ENCODE results near the gene OR8B2.
"Not testable (repeated sequence)": the region's sequence is repeated elsewhere in the genome, so short reads cannot be mapped to it uniquely, and the experiment has no call there.

Gene OR8B2, protein sequence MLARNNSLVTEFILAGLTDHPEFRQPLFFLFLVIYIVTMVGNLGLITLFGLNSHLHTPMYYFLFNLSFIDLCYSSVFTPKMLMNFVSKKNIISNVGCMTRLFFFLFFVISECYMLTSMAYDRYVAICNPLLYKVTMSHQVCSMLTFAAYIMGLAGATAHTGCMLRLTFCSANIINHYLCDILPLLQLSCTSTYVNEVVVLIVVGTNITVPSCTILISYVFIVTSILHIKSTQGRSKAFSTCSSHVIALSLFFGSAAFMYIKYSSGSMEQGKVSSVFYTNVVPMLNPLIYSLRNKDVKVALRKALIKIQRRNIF

GRCh38 chr11:124384399-124384798, at the start of gene OR8B2:
TSS of gene OR8B2 (minus strand) at chr11:124384499. CDS start at chr11:124383343, 1,156 bp downstream.
- no peak for DNase-seq (ENCODE audit: low read depth)

- DNase-seq (ENCODE audit: low read depth), result no peak
These were observed 45.3 kb upstream of the OR8B2 start for GRCh38 chr11:124429599-124429998.

GRCh38 chr11:124424384-124424921, 40.2 kb upstream of the OR8B2 start, which contains the start of gene OR8B4:
TSS of gene OR8B4 (minus strand) at chr11:124424871. CDS start at chr11:124424871, 0 bp downstream.
- no peak for DNase-seq (ENCODE audit: low read depth)

GRCh38 chr11:124421043-124421442, 36.7 kb upstream of the OR8B2 start:
- DNase-seq (ENCODE audit: low read depth), result no peak

DNA sequence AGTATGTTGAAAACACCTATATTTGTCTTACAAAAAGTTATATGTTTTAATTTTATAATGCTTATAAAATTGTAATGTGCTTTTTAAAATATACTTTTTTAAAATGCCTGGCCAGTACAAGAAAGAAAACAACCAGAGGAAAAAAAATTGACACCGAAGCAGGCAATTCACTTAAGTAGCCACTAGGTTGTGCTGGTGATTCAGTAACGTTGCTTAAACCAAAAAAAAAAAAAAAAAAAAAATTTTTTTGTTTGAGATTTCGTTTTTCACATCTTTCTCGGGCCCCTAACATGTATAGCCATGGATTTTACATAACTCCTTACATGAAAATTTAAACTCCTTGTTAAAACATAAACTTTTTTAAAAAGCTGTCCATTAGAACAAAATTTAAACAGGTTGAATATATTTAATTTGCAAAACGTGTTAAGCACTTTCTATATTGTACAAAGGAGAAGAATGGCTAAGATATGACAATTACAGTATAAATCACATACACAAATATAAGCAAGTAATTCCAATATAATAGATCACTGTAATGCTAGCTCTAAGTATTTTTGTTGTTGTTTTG, 31.1 kb upstream of the OR8B2 start:
- DNase-seq (ENCODE audit: low read depth), result no peak

DNA sequence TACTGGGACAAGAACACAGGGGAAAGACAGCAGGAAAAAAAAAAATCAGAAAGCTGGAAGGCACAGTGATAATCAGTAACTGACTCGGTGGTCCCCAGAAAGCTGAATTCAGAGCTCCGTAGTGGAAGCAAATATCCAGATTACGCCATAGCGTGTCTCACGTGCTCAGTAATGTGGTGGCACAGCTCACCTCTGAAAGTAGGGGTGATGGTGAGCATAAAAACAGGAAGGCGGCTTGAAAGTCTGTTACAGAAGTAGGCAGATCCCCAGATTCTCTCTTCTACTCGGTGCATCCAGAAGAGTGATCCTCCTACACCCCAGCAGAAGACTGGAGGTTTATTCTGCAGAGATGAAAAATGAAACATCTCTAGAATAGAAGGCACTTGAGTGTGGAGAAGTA, 25.6 kb upstream of the OR8B2 start:
- no peak for DNase-seq (ENCODE audit: low read depth)

DNA sequence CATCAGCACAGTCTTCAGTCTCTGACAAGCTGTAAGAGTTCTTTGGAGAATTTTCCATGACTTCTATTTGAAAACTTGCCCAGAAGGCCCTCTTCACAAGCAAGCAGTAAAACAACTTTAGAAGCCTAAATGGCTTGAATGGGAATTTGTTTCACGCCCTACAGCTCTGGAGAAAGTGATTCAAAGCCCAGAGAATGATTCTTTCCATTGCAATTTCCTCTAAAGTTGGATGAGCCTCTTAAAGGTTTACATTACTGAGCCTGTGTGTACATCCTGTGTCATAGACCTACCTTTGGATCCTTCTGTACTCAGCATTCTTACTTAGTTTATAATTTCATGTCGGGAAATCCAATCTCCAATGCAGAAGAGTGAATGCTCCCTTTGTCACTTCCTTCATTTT, 21.3 kb upstream of the OR8B2 start:
- DNase-seq (ENCODE audit: low read depth), result no peak

DNA sequence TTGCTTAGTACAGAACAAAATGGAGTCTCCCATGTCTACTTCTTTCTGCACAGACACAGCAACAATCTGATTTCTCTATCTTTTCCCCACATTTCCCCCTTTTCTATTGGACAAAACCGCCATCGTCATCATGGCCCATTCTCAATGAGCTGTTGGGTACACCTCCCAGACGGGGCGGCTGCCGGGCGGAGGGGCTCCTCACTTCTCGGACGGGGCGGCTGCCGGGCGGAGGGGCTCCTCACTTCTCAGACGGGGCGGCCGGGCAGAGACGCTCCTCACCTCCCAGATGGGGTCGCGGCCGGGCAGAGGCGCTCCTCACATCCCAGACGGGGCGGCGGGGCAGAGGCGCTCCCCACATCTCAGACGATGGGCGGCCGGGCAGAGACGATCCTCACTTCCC, 18.9 kb upstream of the OR8B2 start:
- DNase-seq (ENCODE audit: low read depth), result not testable (repeated sequence)

DNA sequence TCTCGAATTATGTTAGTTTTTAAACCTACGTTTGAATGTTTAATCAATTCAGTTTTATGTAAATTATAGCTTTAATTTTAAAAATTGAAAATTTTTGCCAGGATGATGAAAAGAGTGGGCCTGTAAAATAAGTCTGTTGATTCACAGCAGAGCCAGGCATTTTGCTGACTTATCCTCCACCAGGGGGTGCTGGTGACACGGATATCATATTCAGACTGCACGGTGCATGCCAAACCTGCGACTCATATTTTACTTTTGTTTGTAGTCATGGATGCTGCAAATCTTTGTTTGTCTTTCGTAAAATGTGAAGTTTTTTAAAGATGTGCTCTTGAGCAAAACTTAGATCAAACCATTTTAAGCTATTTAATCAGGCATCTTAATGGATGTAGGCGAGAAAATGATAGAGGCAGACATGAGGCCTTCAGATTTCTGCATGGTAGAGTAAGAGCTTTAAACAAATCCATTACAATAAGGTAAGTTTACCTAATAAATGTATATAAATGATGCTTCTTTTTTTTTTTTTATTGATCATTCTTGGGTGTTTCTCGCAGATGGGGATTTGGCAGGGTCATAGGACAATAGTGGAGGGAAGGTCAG, 18.1 kb upstream of the OR8B2 start:
- DNase-seq (ENCODE audit: low read depth), result peak; percentile 20

DNA sequence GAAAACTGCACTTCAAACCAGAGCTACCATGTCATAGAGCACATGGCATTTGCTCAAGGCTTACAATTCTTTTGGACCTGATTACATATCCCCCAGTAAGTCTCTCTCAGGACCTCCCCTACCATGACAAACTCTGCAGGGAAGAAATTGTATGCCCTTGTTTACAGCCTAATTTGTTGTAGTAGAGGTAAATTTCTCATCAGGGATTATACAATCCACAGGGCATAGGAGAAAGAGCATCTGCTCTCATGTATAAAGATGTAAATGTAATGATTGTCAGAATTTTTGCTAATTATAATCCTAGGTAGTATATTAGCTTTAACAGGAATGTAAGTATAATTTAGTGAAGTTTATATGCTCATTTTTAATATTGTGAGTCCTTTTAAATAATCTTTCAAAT, 14.6 kb upstream of the OR8B2 start, which contains the start of gene OR8B3:
OR8B3 (minus strand) TSS at position 101 of the 400 bp plus-strand sequence. CDS start 1,673 bp downstream, outside the sequence.
- DNase-seq (ENCODE audit: low read depth), result no peak

DNA sequence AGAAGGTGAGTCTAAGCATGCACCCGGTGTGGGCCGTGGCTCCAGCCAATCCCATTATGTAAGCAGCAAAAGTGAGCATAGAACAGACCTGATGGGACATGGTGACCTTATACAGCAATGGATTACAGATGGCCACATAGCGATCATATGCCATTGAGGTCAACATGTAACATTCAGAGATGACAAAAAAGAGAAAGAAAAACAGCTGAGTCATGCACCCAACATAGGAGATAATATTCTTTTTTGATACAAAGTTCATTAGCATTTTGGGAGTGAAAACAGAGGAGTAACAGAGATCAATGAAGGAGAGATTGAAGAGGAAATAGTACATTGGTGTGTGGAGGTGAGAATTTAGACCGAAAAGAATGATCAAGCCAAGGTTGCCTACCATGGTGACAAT, 12.5 kb upstream of the OR8B2 start:
- not testable (repeated sequence) for DNase-seq (ENCODE audit: low read depth)

DNA sequence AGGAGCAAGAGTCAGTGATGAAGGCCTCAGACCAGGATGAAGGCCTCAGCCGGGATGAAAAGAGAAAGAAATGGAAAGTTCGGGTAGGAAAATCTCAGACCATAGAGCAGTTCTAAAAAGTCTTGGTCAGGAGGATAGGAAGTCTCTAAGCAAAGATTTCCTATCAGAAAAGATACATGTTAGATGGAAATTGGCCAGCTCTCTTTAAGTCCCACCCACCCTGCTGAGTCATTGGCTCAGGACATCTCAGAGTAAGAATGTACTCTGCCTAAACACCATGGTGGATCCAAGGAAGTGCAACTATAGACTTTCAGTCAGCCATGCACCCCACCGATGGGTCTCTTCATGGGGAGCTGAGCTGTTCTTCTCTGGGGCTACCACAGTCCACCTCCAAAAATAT, 10.1 kb upstream of the OR8B2 start:
- no peak for DNase-seq (ENCODE audit: low read depth)

DNA sequence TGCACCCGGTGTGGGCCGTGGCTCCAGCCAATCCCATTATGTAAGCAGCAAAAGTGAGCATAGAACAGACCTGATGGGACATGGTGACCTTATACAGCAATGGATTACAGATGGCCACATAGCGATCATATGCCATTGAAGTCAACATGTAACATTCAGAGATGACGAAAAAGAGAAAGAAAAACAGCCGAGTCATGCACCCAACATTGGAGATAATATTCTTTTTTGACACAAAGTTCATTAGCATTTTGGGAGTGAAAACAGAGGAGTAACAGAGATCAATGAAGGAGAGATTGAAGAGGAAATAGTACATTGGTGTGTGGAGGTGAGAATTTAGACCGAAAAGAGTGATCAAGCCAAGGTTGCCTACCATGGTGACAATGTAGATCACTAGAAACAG, 1.4 kb downstream of the OR8B2 start:
- DNase-seq (ENCODE audit: low read depth), result not testable (repeated sequence)

- DNase-seq (ENCODE audit: low read depth), result no peak
These were observed 3.7 kb downstream of the OR8B2 start for GRCh38 chr11:124380585-124380984.

DNA sequence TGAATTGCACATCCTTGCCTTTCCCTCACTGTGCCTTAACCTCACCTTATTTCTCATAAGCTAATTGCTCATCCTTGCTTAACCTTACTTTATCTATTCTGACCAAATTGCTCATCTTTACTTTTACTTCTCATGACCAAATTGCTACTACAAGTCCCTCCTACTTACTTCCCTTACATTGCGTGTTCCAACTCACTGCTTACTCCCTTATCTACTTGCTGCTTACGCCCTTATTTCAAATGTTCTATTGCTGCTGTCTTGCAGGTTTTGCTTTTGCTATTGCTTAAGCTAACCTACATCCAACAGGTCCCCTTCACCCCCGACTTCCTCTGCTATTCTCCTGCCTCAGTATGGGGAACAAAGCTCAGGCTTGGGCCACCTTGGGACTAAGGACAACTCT, 8.0 kb downstream of the OR8B2 start:
- no peak for DNase-seq (ENCODE audit: low read depth)

DNA sequence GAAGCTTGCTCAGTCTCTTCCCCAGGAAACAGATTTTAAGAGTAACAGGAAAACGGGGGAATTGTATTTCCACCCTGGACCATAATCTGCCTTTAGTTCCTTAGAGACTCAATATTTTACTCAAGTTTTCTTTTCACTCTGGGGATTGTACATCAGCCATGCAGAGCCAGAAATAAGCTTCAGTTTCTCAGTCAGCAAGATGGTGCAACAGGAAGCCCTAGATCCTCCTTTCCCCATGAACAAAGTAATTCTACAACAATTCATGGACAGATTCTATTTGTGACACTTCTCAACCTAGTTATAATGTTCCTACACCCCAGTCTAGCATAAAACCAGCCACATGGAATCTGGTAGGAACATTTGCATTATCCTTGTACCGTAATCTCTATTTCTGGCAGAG, 24.7 kb downstream of the OR8B2 start:
- DNase-seq (ENCODE audit: low read depth), result no peak

- DNase-seq (ENCODE audit: low read depth), result no peak
These were observed 37.9 kb downstream of the OR8B2 start for GRCh38 chr11:124346311-124346955.

DNA sequence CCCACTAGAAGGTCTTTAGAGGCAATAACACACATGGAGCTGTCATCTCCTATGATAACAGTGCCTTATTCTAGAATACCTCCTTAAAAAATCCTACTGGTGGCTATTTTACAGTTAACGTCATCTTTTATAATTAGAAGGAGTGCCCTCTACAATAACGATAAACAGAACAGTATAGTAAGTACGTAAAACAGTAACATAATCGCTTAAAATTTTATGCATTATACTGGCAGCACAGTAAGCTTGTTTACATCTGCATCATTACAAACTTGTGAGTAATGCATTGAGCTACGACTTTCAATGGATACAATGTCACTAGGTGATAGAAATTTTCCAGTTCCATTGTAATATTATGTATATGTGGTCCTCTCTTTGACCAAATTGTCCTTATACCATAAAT, 40.0 kb downstream of the OR8B2 start:
- no peak for DNase-seq (ENCODE audit: low read depth)

- no peak for DNase-seq (ENCODE audit: low read depth)
These were observed 44.2 kb downstream of the OR8B2 start for GRCh38 chr11:124340142-124340447.

- DNase-seq (ENCODE audit: low read depth), result no peak
These were observed 44.7 kb downstream of the OR8B2 start for GRCh38 chr11:124339396-124340141.
